AG10803 (cell line): Measurements from ENCODE around the gene ADH4.
"Not testable (repeated sequence)": the region's sequence is repeated elsewhere in the genome, so short reads cannot be mapped to it uniquely, and the experiment has no call there.

Experiments
- DNase-seq: peaks from one replicate; pipeline ENCODE4 v3.0.0; 2010; ENCODE audit warnings: low read depth
- H3K4me3 ChIP-seq: 2 replicates; pipeline ENCODE4 v1.5.1; 2011; ENCODE audit warnings: mild to moderate bottlenecking, low read length, control low read depth
- TF ChIP-seq, protein P1 (sequence below): conservative IDR thresholded peaks from 2 replicates; pipeline ENCODE4 v1.5.1; 2011; ENCODE audit warnings: mild to moderate bottlenecking, low read length, control low read depth, inconsistent platforms

Gene ADH4

DNA sequence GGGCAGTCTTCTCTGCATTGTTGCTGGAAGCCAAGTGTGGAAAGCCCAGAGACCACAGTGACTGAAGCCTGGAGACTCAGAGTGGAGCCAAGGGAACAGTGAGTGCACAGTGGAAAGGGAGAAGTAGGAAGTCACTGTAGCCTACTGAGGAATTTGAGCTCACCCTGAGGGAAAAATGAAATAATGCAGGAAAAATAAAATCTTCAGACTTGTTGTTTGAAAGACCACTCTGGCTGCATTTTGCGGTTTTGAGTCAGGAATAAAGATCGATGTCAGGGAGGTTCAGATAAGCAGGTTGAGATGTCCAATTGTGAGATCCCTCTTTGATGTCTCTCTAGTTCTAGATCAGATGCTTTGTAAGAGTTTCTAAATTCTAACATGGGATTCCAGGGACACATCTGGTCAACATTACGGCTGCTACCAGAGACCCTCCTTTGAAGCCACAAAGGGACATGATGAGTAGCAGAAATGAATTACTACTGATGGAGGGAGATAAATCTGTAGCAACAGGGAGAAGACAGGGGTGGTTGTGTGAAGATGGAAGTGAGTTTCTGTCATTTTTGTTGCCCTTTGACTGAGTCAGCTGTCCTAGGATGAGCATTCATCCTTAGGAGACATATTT lies 8.4 kb downstream of the ADH4 start:
- no peak for DNase-seq
- TF ChIP-seq, protein P1, sequence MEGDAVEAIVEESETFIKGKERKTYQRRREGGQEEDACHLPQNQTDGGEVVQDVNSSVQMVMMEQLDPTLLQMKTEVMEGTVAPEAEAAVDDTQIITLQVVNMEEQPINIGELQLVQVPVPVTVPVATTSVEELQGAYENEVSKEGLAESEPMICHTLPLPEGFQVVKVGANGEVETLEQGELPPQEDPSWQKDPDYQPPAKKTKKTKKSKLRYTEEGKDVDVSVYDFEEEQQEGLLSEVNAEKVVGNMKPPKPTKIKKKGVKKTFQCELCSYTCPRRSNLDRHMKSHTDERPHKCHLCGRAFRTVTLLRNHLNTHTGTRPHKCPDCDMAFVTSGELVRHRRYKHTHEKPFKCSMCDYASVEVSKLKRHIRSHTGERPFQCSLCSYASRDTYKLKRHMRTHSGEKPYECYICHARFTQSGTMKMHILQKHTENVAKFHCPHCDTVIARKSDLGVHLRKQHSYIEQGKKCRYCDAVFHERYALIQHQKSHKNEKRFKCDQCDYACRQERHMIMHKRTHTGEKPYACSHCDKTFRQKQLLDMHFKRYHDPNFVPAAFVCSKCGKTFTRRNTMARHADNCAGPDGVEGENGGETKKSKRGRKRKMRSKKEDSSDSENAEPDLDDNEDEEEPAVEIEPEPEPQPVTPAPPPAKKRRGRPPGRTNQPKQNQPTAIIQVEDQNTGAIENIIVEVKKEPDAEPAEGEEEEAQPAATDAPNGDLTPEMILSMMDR, result no peak
- H3K4me3 ChIP-seq, result no peak overlapping the region

DNA sequence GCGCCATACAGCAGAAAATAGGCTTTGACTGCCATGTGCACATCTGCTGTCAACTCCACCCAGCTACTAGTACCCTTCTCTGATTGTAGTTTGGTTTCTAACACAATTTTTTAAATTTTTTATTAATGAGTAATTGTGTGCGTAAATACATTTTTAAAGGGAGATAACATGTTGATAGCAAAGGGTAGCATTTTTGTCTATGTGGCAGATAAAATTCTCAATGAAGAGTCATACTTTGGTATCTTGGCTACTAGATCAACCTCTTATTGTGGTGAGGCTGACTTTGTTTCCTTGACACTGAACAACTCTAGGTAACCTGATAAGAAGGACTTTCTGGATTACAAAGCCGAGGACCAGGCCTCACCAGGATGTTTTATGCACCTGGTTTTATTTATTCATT lies 9.5 kb downstream of the ADH4 start:
- DNase-seq, result no peak
- no peak overlapping the region for H3K4me3 ChIP-seq
- TF ChIP-seq, protein P1, result no peak

DNA sequence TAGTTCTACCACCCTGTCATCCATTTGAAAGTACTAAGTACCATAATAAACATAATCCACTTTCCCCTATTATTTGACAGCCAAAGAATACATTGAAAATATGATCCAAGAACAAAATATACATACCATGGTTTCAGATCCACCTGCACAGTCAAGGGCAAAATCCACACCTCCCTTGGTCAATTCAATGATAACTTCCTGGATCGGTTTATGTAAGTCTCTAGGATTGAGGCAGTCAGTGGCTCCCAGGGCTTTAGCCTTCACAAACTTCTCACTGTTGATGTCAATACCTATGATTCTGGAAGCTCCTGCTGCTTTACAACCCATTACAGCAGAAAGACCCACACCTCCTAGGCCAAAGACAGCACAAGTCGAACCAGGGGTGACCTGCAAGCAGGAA lies 12.7 kb downstream of the ADH4 start:
- TF ChIP-seq, protein P1, result no peak
- no peak for DNase-seq
- H3K4me3 ChIP-seq, result no peak overlapping the region

DNA sequence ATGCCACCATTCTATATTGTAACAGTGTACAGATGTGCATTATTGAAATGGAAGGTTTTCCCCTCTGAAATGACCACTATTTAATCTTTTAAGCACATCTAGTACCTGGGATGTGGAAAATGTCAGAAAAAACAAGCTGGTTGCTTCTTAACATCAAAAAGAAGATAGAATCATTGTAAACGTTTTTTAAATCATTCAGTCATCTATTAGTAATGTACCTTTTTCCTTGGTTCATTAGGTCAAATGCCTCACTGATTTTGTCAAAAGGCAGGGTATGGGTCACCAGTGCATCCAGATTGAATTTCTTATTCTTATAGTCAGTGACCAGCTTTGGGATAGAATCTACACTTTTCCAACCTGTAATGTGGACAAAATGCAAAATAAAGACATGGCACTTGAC lies 17.7 kb downstream of the ADH4 start:
- TF ChIP-seq, protein P1, result no peak
- no peak for DNase-seq
- H3K4me3 ChIP-seq, result no peak overlapping the region

DNA sequence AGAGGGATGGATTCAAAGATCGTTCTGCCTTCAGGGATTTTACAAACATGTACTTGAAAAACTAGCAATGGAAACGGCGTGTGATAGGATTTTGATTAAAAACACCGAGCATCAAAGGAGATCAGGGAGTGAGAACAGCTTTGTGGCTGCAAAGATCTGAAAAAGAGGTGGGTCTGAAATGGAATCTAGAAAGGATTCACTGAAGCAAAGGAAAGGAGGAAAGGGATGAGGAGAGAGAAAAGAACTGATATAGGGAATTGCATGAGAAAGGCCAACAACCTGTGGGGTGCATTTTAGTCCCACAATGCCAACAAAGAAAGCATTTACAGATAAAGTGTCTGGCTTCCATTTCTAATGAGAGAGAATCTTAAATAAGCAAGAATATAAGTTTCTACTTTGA lies 23.1 kb downstream of the ADH4 start:
- DNase-seq, result no peak
- TF ChIP-seq, protein P1, result no peak
- no peak overlapping the region for H3K4me3 ChIP-seq

DNA sequence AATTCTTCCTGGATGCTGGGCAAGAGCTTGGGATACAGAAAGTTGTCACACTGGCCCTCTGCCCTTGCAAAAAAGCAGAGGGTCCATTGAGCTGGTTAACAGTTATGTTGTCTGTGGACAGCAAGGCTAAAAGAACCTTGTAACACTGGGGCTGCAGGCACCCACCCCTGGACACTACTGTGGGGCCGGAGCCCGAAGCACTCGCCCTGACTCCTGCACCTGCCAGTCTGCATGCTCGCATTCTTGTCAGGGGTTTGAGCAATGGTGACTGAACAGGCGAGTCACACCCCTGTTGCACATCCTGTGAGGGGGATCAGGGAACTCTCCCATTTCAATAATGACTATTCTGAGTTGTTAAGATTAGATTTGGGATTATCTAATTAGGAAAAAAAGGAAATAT lies 23.6 kb downstream of the ADH4 start:
- TF ChIP-seq, protein P1, result no peak
- no peak for DNase-seq
- H3K4me3 ChIP-seq, result no peak overlapping the region

DNA sequence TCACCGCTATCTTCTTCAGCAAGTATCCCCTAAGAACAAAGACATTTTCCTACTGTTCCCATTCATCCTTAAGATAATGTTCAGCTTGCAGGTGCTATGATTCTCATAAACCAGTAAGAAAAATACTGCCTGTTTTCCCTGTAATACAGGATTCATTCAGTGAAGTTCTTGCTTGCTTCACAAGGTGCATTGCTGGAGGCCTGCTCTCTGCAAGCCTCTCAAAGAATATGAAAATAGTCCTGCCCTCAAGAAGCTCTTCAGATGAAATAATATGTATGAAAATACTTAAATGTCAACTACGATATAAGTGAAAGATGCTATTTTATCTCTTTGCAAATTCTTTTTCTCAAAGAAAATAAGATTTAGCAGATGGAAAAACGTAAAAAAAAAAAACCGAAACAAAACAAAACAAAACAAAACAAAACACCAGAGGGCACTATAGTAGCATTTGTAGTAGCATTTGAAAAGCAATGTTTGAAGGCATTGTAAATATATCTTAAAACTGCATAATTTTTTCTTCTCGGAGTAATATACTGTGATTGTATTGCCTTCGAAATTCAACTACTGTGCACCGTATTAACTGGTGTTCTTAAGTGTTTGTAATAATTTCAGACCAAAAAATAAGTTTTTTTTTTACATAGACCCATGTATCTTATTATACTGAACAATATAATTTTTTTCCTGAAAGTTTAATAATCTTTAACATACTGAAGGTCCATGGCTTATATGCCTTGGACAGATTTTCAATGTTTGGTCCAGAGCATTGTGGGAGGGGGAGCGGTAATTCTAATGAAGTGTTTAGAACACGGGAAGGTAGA lies 26.0 kb downstream of the ADH4 start:
- DNase-seq, result peak; percentile 38
- no peak overlapping the region for H3K4me3 ChIP-seq

DNA sequence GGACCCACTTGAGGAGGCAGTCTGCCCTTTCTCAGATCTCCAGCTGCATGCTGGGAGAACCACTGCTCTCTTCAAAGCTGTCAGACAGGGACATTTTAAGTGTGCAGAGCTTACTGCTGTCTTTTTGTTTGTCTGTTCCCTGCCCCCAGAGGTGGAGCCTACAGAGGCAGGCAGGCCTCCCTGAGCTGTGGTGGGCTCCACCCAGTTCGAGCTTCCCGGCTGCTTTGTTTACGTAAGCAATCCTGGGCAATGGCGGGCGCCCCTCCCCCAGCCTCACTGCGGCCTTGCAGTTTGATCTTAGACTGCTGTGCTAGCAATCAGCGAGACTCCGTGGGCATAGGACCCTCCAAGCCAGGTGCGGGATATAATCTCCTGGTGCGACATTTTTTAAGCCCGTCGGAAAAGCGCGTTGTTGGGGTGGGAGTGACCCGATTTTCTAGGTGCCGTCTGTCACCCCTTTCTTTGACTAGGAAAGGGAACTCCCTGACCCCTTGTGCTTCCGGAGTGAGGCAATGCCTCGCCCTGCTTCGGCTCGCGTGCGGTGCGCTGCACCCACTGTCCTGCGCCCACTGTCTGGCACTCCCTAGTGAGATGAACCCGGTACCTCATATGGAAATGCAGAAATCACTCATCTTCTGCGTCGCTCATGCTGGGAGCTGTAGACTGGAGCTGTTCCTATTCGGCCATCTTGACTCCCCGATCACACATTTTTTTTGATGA lies 26.8 kb downstream of the ADH4 start:
- DNase-seq, H3K4me3 ChIP-seq: not testable (repeated sequence)

More for the DNA sequence above, 26.0 kb downstream of the ADH4 start:
- TF ChIP-seq, protein P1, result peak; percentile 60

DNA sequence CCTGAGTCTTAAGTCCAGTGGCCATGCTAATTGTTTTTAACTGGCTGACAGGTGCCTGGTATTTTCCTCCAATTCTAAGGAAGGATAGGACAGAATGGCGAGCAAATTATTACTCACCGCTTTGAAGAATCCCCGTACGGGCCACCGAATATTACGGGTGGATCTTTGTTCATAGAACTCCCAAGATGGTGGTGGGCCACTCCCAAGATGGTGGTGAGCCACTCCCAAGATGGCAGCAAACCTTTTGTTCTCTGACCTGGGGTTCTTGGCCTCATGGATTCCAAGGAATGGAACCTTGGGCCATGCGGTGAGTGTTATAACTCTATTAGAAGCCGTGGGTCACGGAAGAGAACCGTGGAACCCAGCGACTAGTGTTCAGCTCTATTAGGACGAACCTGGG lies 34.8 kb downstream of the ADH4 start:
- H3K4me3 ChIP-seq, DNase-seq: not testable (repeated sequence)
